H1 (cell line): ENCODE results near the gene DSP. TPM values are rescaled to one million over a fixed set of nuclear protein-coding genes. Genes with fewer than 3 reads are reported as not detected.

Experiments
- CTCF ChIA-PET: fragments of 300-600 bp; sonication (Branson Sonifier 250); formaldehyde crosslinking; loops from one replicate; lab custom pipeline; 2021; ENCODE audit not compliant: partially characterized antibody; lab: Charles Lee
- POLR2A ChIA-PET: fragments of 300-600 bp; sonication (Branson Sonifier 250); formaldehyde crosslinking; loops from one replicate; lab custom pipeline; 2021; ENCODE audit warnings: inconsistent platforms; ENCODE audit not compliant: partially characterized antibody; lab: Charles Lee
- DNase-seq, 2 experiments: peaks; one replicate each; pipeline versions ENCODE4 v3.0.0 to v3.0.0-alpha.2; 2010 to 2022; ENCODE audit warnings: low spot score in 2 of 2, low read depth in 1 of 2, mixed read lengths in 1 of 2
- FAIRE-seq: peaks from 2 replicates; lab custom pipeline; 2011; peaks lifted over from hg19 to GRCh38; lab: Jason Lieb, UNC
- H2AFZ ChIP-seq: 2 replicates; pipeline ENCODE4 v1.8.1; 2012; ENCODE audit warnings: low read length, inconsistent platforms
- H2AK5ac ChIP-seq: 2 replicates; pipeline ENCODE4 v1.6.1; 2013; ENCODE audit warnings: low read depth, low read length
- H2BK120ac ChIP-seq: replicated peaks from 2 replicates; pipeline ENCODE3; 2013; ENCODE audit warnings: low read depth, low read length, inconsistent platforms
- H2BK12ac ChIP-seq: 2 replicates; pipeline ENCODE4 v1.6.1; 2013; ENCODE audit warnings: low read depth, low read length
- H2BK15ac ChIP-seq: 2 replicates; pipeline ENCODE4 v1.6.1; 2013; ENCODE audit warnings: low read length
- H2BK20ac ChIP-seq: 2 replicates; pipeline ENCODE4 v1.6.1; 2013; ENCODE audit warnings: low read length
- H2BK5ac ChIP-seq: 2 replicates; pipeline ENCODE4 v1.6.1; 2013; ENCODE audit warnings: low read depth, low read length
- H3K14ac ChIP-seq: 2 replicates; pipeline ENCODE4 v1.6.1; 2013; ENCODE audit warnings: inconsistent platforms; ENCODE audit not compliant: insufficient read length
- H3K18ac ChIP-seq: 2 replicates; pipeline ENCODE4 v1.6.1; 2013; ENCODE audit warnings: low read length; ENCODE audit errors: extremely low read depth
- H3K23ac ChIP-seq: 2 replicates; pipeline ENCODE4 v1.6.1; 2013; ENCODE audit warnings: inconsistent platforms; ENCODE audit not compliant: insufficient read length
- H3K23me2 ChIP-seq: 2 replicates; pipeline ENCODE4 v1.6.1; 2013; ENCODE audit warnings: low read depth, low read length
- H3K27ac ChIP-seq: 2 replicates; pipeline ENCODE4 v1.6.1; 2011; ENCODE audit warnings: low read depth, low read length, inconsistent platforms
- H3K27me3 ChIP-seq, 4 experiments: replicated peaks in 1 of 4; 1 replicate in 1 of 4; 2 replicates in 3 of 4; pipeline versions ENCODE4 v1.6.1 to v1.8.1; 2011 to 2013; ENCODE audit warnings: low read length in 3 of 4, mild to moderate bottlenecking in 3 of 4, inconsistent platforms in 2 of 4, mixed read lengths in 2 of 4, moderate library complexity in 1 of 4; ENCODE audit not compliant: control insufficient read depth in 3 of 4, insufficient read depth in 3 of 4; ENCODE audit errors: extremely low read depth in 1 of 4
- H3K36me3 ChIP-seq, 4 experiments: 2 replicates each; pipeline versions ENCODE4 v1.6.1 to v1.8.1; 2011 to 2013; ENCODE audit warnings: mild to moderate bottlenecking in 4 of 4, low read length in 3 of 4, moderate library complexity in 2 of 4, control low read depth in 1 of 4, inconsistent platforms in 1 of 4; ENCODE audit not compliant: insufficient read depth in 4 of 4, control insufficient read depth in 2 of 4
- H3K4ac ChIP-seq: replicated peaks from 2 replicates; pipeline ENCODE3; 2013; ENCODE audit warnings: low read length, low read depth, mixed read lengths, inconsistent platforms; ENCODE audit not compliant: insufficient read length
- H3K4me1 ChIP-seq, 4 experiments: replicated peaks in 1 of 4; 1 replicate in 1 of 4; 2 replicates in 3 of 4; pipeline versions ENCODE4 v1.6.1 to v1.8.1; 2011 to 2013; ENCODE audit warnings: low read length in 3 of 4, inconsistent platforms in 2 of 4, mixed read lengths in 1 of 4; ENCODE audit not compliant: insufficient read depth in 4 of 4, control insufficient read depth in 3 of 4
- H3K4me2 ChIP-seq, 2 experiments: 2 replicates each; pipeline versions ENCODE4 v1.6.1 to v1.8.1; 2011 to 2013; ENCODE audit warnings: low read depth in 2 of 2, low read length in 2 of 2, control low read depth in 1 of 2, inconsistent platforms in 1 of 2, mild to moderate bottlenecking in 1 of 2; ENCODE audit not compliant: insufficient read depth in 1 of 2
- H3K4me3 ChIP-seq, 4 experiments: fragments of 200-600, 300-600 bp in 1 of 4; sonication (generic), shearing (Covaris generic), sonication (Bioruptor Twin) in 1 of 4; 2 replicates each; pipeline versions ENCODE4 v1.5.1 to v1.8.1; 2011 to 2016; ENCODE audit warnings: low read length in 4 of 4, low read depth in 3 of 4, control low read depth in 2 of 4, inconsistent platforms in 2 of 4, mild to moderate bottlenecking in 2 of 4, mixed read lengths in 1 of 4, moderate library complexity in 1 of 4; ENCODE audit not compliant: insufficient read depth in 2 of 4; ENCODE audit errors: extremely low read depth in 1 of 4
- H3K56ac ChIP-seq: replicated peaks from 2 replicates; pipeline ENCODE3; 2013; ENCODE audit warnings: low read depth, mild to moderate bottlenecking, mixed read lengths, low read length, inconsistent platforms; ENCODE audit not compliant: insufficient read length
- H3K79me1 ChIP-seq: 2 replicates; pipeline ENCODE4 v1.6.1; 2013; ENCODE audit warnings: low read depth, low read length, control low read depth
- H3K79me2 ChIP-seq, 2 experiments: 2 replicates each; pipeline versions ENCODE4 v1.6.1 to v1.8.1; 2012 to 2013; ENCODE audit warnings: low read length in 2 of 2, mild to moderate bottlenecking in 2 of 2, inconsistent platforms in 1 of 2; ENCODE audit not compliant: insufficient read depth in 2 of 2, control insufficient read depth in 1 of 2
- H3K9ac ChIP-seq, 4 experiments: replicated peaks in 1 of 4; 1 replicate in 1 of 4; 2 replicates in 3 of 4; pipeline versions ENCODE4 v1.6.1 to v1.8.1; 2011 to 2013; ENCODE audit warnings: low read depth in 3 of 4, low read length in 3 of 4, control low read depth in 2 of 4, mild to moderate bottlenecking in 2 of 4, moderate library complexity in 2 of 4, inconsistent platforms in 1 of 4; ENCODE audit errors: extremely low read depth in 1 of 4
- H3K9me3 ChIP-seq, 2 experiments: 2 replicates each; pipeline versions ENCODE4 v1.6.1 to v1.8.1; 2012 to 2013; ENCODE audit warnings: mild to moderate bottlenecking in 2 of 2, moderate library complexity in 2 of 2, control low read depth in 1 of 2, inconsistent platforms in 1 of 2, low read depth in 1 of 2, low read length in 1 of 2, mixed read lengths in 1 of 2; ENCODE audit not compliant: insufficient read depth in 2 of 2
- H4K20me1 ChIP-seq, 2 experiments: replicated peaks in 1 of 2; 2 replicates each; pipeline versions ENCODE3 to v1.8.1; 2011 to 2013; ENCODE audit warnings: inconsistent platforms in 2 of 2, low read length in 2 of 2, mild to moderate bottlenecking in 1 of 2; ENCODE audit not compliant: insufficient read depth in 2 of 2, control insufficient read depth in 1 of 2
- H4K5ac ChIP-seq: 2 replicates; pipeline ENCODE4 v1.6.1; 2013; ENCODE audit warnings: low read length, low read depth, mixed read lengths, inconsistent platforms; ENCODE audit not compliant: insufficient read length
- H4K8ac ChIP-seq: 2 replicates; pipeline ENCODE4 v1.8.0; 2013; ENCODE audit warnings: mild to moderate bottlenecking, moderate library complexity, low read length, inconsistent platforms; ENCODE audit not compliant: insufficient read depth; ENCODE audit errors: extremely low read depth
- H4K91ac ChIP-seq: replicated peaks from 2 replicates; pipeline ENCODE3; 2013; ENCODE audit warnings: low read length, mixed read lengths, inconsistent platforms; ENCODE audit not compliant: insufficient read length
- KDM4A ChIP-seq: IDR thresholded peaks from one replicate; pipeline ENCODE4 v1.7.1; 2012; ENCODE audit warnings: low read depth, mild to moderate bottlenecking, moderate library complexity, low read length, inconsistent platforms; ENCODE audit not compliant: severe bottlenecking
- SRF ChIP-seq: IDR thresholded peaks from 2 replicates; pipeline ENCODE4 v1.6.1; 2011; ENCODE audit warnings: mild to moderate bottlenecking, low read depth, low read length, moderate library complexity
- SUZ12 ChIP-seq: fragments of 200-600 bp; sonication (generic); IDR thresholded peaks from 2 replicates; pipeline ENCODE4 v1.6.1; 2012; ENCODE audit warnings: mild to moderate bottlenecking, inconsistent platforms, low read length, moderate library complexity, mixed read lengths
- WGBS, 2 experiments: shearing (Covaris generic) in 1 of 2; methylation state at CpG; one replicate each; pipeline versions ENCODE4 v1.1.6 to v1.1.7; 2013 to 2015; ENCODE audit warnings: low lambda C conversion rate in 2 of 2, mixed read lengths in 2 of 2, inconsistent platforms in 1 of 2, low coverage in 1 of 2, missing lambda C conversion rate in 1 of 2; ENCODE audit not compliant: insufficient replicate concordance in 2 of 2, insufficient coverage in 1 of 2, insufficient read length in 1 of 2; ENCODE audit errors: extremely low coverage in 1 of 2, missing lambda C conversion rate in 1 of 2; 5-methylcytosine and 5-hydroxymethylcytosine counted together
- polyA plus RNA-seq, 7 experiments: library from polyadenylated mRNA; depleted of rRNA in 3 of 7; stranded (reverse) in 5 of 7; unstranded in 2 of 7; fragments of >200 nt in 5 of 7; fragments of 200-250 nt in 2 of 7; gene quantifications; 1 replicate in 5 of 7; 2 replicates in 1 of 7; 4 replicates in 1 of 7; pipeline versions ENCODE4 v1.2.1 to v1.2.3, GENCODE V29; 2011 to 2013; ENCODE audit warnings: missing spikeins in 2 of 7, mixed read lengths in 2 of 7
- total RNA-seq: library from RNA; stranded (reverse); fragmentation: NEBNext Ultra II Directional; extraction: Animal tissue kit (Norgen Biotek cat#: 25700); gene quantifications from 2 replicates; pipeline ENCODE4 v1.2.1, GENCODE V29; 2021

DSP gene
- total and polyA plus RNA-seq, 2 of the 8 experiments (the other 6 are each of a cell fraction or from before 2014, with no cell fraction given) = 14.3 to 48.5 TPM

DNA sequence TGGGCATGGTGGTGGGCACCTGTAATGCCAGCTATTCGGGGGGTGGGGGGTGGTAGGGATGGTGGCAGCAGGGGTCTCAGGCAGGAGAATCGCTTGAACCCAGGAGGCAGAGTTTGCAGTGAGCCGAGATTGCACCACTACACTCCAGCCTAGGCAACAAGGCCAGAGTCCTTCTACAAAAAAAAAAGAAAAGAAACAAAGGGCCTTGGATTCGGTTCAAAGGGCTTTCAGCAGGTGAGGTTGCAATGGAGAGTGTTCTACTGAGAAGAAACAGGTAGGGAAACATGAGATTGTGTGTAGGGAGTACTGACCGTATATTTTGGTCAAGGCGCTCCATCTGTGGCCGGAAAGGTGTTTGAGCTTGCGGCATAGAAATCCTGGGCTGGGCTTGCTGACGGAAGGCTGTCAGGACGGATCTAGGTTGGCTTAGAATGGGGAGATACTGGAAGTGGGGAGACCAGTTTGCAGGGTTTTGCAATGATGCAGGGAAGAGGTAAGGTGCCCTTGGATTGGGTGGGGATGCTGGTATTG lies 40.7 kb upstream of the DSP start:
- Histone ChIP-seq H3K36me3 (no peaks in the 10 kb centered on the region), H3K23me2 (no peaks in the 10 kb centered on the region), H3K14ac (no peak overlapping the region), H4K20me1 (no peaks in the 10 kb centered on the region), H2BK5ac (no peak overlapping the region), H2AFZ (no peak overlapping the region), H4K8ac (no peak overlapping the region), H2BK20ac (no peak overlapping the region), H3K4ac (no peak overlapping the region), H3K27me3 (no peaks in the 10 kb centered on the region; a peak in 1 of 7 replicates), H3K79me1 (0 out of 2 replicates have a peak, but pooled peaks cover 2% of the 10 kb centered on the region), H3K79me2 (no peaks in the 10 kb centered on the region), H3K18ac (no peak overlapping the region), H2BK120ac (no peak overlapping the region), H4K5ac (no peak overlapping the region), H3K9ac (no peak overlapping the region), H3K23ac (no peak overlapping the region), H3K27ac (no peak overlapping the region), H2BK15ac (no peak overlapping the region; the same call in 1 of the 2 replicates), H3K4me1 (peaks cover 0 to 14% (median 5%) of the 10 kb centered on the region in 4 experiments; a peak in 6 of 7 replicates), H4K91ac (no peak overlapping the region), H3K9me3 (no peaks in the 10 kb centered on the region), H3K56ac (no peak overlapping the region), H2AK5ac (no peak overlapping the region), H2BK12ac (no peak overlapping the region), H3K4me3 (no peak overlapping the region), H3K4me2 (no peak overlapping the region)
- FAIRE-seq = no peak
- 95% methylated on average over 9 of the region's 10 CpGs; no CpG with 5 or more reads in 1 of the 2 experiments for WGBS, 2 experiments
- CTCF ChIA-PET = no interaction called here
- POLR2A ChIA-PET = no interaction called here
- no peak for DNase-seq
- TF ChIP-seq KDM4A (no peak), SRF (no peak), SUZ12 (no peak)
